Measurements from ENCODE around the gene KLHDC4.
"Not testable (repeated sequence)": the region's sequence is repeated elsewhere in the genome, so short reads cannot be mapped to it uniquely, and the experiment has no call there.

The KLHDC4 gene

GRCh38 chr16:87788730-87789436 is 23.1 kb upstream of the KLHDC4 start:
- not testable (repeated sequence) for DNase-seq

DNA sequence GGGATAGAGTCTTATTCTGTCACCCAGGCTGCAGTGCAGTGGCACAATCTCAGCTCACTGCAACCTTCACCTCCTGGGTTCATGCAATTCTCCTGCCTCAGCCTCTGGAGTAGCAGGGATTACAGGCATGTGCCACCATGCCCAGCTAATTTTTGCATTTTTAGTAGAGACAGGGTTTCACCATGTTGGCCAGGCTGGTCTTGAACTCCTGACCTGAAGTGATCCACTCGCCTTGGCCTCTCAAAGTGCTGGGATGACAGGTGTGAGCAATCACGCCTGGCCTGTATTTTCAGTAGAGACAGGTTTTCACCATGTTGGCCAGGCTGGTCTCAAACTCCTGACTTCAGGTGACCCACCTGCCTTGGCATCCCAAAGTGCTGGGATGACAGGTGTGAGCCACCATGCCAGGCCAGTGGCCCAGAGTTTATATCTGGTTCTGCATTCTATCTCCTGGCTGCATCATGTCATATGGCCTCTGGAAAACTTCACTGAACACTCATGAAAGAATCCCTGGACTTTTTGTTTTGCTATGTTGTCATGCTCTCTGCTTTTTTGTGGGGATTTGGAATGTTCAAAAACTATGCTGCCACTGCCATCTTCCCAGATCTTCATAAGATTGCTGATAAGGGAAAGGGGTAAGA is 21.8 kb upstream of the KLHDC4 start:
- DNase-seq: not testable (repeated sequence)

GRCh38 chr16:87784812-87785211 is 19.0 kb upstream of the KLHDC4 start:
- DNase-seq: no peak

- DNase-seq: no peak
Observed at GRCh38 chr16:87782033-87782432, 16.2 kb upstream of the KLHDC4 start.

DNA sequence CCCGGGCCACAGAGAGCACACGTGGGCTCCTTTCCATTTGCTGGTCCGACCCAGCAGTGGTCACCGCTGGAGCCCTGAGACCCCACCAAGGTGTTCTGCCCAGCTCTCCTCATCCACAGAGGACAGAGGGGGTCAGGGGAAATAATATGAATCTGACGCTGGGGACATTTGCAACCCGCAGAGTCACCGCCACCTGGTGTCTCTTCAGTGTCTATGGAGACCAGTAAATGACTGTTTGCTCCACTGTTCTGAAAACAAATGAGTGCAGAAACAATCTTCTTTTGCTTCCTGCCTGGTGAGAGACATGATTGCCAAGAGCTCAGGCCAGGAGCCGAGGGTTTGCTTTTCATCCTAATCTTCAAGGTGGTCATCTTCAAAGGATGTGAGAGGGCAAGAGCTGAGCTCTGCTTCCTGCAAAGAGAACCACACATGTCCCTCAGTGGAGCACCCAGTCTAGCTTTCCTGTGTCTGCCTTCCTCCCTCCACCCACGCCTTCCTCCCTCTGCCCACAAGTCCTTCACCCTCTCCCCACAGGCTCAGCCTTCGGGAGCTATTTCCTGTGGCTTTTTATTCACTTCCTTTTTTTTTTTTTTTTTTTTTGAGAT is 14.7 kb upstream of the KLHDC4 start:
- DNase-seq: peak in 15 of 56 donors; percentile 1 to 53 (median 9)

- peak in 55 of 56 donors; percentile 14 to 92 (median 76) for DNase-seq
Observed at GRCh38 chr16:87778830-87779579, 13.2 kb upstream of the KLHDC4 start.

GRCh38 chr16:87778476-87778829 is 12.7 kb upstream of the KLHDC4 start:
- no peak for DNase-seq

- not testable (repeated sequence) for DNase-seq
Observed at GRCh38 chr16:87773836-87774235, 8.1 kb upstream of the KLHDC4 start.

- not testable (repeated sequence) for DNase-seq
Observed at GRCh38 chr16:87767456-87767855, 1.7 kb upstream of the KLHDC4 start.

DNA sequence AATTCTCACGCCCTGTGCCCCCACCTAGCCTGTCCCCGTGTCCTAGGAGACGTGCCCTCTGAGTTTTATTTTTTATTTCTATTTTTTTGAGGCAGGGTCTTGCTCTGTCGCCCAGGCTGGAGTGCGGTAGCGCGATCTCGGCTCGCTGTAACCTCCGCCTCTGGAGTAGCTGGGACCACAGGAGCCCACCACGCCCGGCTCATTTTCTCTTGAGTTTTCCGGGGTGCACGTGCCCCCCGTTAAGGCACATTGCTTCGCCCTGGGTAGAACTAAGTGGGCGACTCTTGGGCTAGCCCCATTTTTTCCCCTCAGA is 655 bp upstream of the KLHDC4 start:
- no peak for DNase-seq

GRCh38 chr16:87765473-87765775 is 362 bp downstream of the KLHDC4 start:
- no peak for DNase-seq

DNA sequence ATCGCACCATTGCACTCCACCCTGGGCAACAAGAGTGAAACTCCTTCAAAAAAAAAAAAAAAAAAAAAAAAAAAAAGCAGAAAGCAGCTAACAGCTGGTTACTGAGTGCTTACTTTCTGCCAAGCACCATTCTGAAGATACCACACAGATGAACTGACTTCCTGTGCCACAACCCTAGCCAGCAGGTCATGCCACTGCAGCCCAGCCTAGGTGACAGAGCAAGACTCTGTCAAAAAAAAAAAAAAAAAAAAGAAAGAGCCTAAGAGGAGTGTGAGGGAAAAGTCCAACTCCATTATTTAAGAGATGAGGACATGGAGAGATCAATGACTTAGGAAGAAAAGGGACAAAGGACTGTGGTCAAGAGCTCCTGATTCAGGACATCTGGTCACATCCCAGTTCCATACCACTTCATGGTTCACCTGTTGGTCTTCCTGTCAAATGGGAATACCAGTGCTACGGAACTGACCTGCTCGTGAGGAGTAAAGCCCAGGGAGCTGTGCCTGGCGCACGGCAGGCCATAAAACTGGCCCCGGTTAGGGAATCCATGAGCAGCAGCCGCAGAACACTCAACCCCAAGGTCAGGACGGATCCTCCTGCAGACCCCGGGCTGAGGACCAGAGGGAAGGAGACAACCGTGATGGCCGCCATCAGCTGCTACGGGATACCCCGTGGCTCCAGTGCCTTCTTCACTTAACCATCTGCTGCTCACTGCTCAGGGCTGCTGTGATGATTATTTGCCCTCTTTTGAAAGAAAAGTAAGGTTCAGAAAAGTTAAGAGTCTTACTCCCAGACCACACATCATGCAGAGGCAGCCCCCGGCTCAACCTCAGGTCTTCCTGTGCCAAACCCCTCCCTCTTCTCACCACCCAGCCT is 950 bp downstream of the KLHDC4 start:
- DNase-seq: no peak

DNA sequence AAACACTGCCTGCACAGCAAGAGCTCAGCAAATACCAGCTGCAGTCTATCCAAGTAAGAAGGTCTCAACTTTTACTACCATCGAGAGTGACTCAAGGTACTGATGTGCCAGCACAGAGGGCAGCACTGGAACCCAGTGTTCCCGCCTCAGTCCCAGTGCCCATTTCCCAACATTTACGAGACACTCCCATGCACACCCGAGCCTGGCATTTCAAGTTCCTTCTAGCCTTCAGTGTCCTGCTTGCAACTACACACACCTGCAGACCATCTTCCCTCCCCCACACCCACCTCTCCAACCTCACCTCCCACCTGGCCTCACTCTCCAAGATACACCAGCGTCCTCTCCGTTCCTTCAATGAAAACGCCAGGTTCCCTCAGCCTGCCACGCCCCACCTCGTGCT is 3.2 kb downstream of the KLHDC4 start:
- DNase-seq: no peak

DNA sequence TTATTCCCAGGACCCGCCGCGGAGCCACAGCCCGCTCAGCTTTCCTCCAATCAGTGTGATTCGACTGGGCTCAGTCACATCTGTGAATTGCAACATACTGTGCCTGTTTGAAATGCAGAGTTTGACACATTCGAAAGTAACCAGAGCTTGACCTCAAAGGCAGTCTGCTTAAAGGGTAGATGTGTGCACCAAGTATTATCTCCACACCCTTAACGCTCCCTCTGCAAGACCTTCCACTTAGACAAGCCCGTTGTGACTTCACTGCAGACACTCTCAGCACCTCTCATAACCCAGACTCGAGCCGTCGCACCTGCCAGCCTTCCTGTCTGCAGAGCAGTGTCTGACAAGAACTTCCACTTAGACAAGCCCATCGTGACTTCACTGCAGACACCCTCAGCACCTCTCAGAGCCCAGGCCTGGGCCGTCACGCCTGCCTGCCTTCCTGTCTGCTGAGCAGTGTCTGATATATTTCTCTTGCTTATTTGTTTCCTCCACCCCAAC is 3.7 kb downstream of the KLHDC4 start:
- DNase-seq: no peak

GRCh38 chr16:87761060-87761459 is 4.7 kb downstream of the KLHDC4 start:
- DNase-seq: no peak

GRCh38 chr16:87757841-87758426 is 7.9 kb downstream of the KLHDC4 start:
- no peak for DNase-seq

GRCh38 chr16:87754535-87754934 is 11.3 kb downstream of the KLHDC4 start:
- DNase-seq: no peak

- no peak for DNase-seq
Observed at GRCh38 chr16:87747626-87748414, 18.0 kb downstream of the KLHDC4 start.

- DNase-seq: no peak
Observed at GRCh38 chr16:87746178-87746577, 19.6 kb downstream of the KLHDC4 start.
